Subcutaneous abdominal adipose tissue (tissue), 5 donors: Measurements from ENCODE around the gene F8.

ENCODE experiments used
- H3K27ac ChIP-seq: one replicate; pipeline ENCODE4 v1.7.0; 2013; ENCODE audit warnings: low read depth, mild to moderate bottlenecking, inconsistent platforms, low read length, moderate library complexity
- H3K27me3 ChIP-seq, 5 donors: one replicate each; pipeline ENCODE4 v1.7.0; 2013; ENCODE audit warnings: low read length in 5 of 5, inconsistent platforms in 1 of 5; ENCODE audit not compliant: control insufficient read depth in 5 of 5, insufficient read depth in 4 of 5
- H3K36me3 ChIP-seq, 5 donors: one replicate each; pipeline ENCODE4 v1.7.0; 2013; ENCODE audit warnings: low read length in 5 of 5; ENCODE audit not compliant: control insufficient read depth in 5 of 5, insufficient read depth in 5 of 5
- H3K4me1 ChIP-seq, 5 donors: one replicate each; pipeline ENCODE4 v1.7.0; 2013; ENCODE audit warnings: low read length in 5 of 5, mild to moderate bottlenecking in 3 of 5, moderate library complexity in 1 of 5; ENCODE audit not compliant: control insufficient read depth in 5 of 5, insufficient read depth in 5 of 5
- H3K4me3 ChIP-seq, 5 donors: one replicate each; pipeline ENCODE4 v1.7.0; 2013; ENCODE audit warnings: low read length in 5 of 5, low read depth in 1 of 5
- H3K9ac ChIP-seq, 5 donors: one replicate each; pipeline ENCODE4 v1.7.0; 2013; ENCODE audit warnings: low read length in 5 of 5, mild to moderate bottlenecking in 4 of 5, moderate library complexity in 3 of 5
- H3K9me3 ChIP-seq, 5 donors: one replicate each; pipeline ENCODE4 v1.7.0; 2013; ENCODE audit warnings: low read length in 5 of 5; ENCODE audit not compliant: control insufficient read depth in 5 of 5
- donor health status: healthy.
- donor health status: healthy.
- donor health status: healthy.
- donor health status: healthy.
- donor health status: healthy.

The F8 gene

DNA sequence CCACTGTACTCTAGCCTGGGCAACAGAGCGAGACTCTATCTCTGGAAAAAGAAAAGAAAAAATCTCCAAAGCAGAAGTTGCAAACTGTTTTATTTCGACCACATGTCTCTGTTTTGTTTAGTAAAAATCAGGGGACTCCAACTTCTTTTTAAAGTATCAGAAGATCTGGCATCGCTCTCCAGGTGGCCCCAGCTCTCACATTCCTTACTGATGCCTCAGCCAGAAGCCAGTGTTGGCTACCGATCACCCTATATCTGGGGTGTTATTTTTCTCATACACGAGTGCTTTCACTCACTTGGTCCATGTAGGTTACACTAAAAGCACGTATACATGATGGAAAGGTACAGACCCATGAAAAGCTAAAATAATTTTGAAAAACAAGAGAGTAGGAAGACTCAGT is 225.5 kb downstream of the F8 start:
- Histone ChIP-seq H3K9ac (no peak overlapping the region), H3K9me3 (no peaks in the 10 kb centered on the region), H3K27ac (no peak overlapping the region), H3K4me3 (no peak overlapping the region), H3K36me3 (no peaks in the 10 kb centered on the region), H3K4me1 (peaks cover 0 to 17% (median 14%) of the 10 kb centered on the region in 5 donors), H3K27me3 (no peaks in the 10 kb centered on the region)

DNA sequence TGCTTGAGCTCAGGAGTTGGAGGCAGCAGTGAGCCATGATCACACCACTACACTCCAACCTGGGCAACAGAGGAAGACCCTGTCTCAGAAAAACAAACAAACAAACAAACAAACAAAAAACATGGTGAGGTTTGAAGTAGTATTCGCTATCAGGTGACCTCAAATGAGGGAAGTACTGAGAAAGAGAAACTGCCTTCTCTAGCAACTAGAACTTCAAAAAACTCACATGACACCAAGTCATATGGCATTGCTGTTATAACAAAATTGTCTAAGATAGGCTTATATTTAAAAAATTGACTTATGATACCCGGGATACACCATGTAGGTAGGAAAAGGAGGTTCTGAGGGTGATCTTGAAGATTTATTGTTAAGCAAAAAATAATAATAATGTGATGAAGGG is 227.5 kb downstream of the F8 start:
- H3K4me1 ChIP-seq: peaks cover 0 to 7% (median 6%) of the 10 kb centered on the region in 5 donors
- no peak overlapping the region for H3K9ac ChIP-seq
- no peaks in the 10 kb centered on the region for H3K9me3 ChIP-seq
- H3K27me3 ChIP-seq: no peaks in the 10 kb centered on the region
- no peak overlapping the region for H3K27ac ChIP-seq
- peaks cover 0 to 6% (median 0%) of the 10 kb centered on the region in 5 donors for H3K36me3 ChIP-seq
- no peak overlapping the region for H3K4me3 ChIP-seq

DNA sequence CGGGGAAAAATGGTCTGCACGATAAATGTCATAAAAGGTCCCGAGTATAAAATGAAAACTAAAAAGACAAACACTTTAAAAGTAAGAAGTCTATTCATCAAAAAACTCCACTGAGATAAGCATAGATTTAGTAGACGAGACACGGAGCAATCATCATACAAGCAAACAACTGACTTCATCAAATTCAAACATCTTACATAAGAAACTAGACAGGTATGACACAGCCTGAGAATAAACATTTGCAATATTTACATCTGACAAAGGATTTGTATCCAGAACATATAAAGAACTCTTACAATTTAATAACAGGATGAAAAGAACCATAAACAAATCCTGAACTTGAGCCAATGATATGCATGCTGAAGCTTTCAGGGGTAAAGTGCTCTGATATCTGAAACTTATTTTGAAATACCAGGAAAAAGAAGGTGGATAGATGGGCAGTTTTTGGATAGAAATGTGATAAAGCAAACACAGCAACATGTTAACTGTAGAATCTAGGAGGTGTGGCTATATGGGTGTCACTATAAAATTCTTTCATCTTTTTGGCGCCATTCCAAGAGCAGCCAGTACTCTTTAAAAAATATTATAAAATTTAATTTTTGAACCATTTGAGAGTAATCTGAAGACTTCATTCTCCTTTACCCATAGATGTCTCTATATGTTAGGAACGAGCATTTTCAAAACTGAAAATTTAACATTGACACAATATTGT is 229.3 kb downstream of the F8 start:
- Histone ChIP-seq H3K27ac (no peak overlapping the region), H3K9ac (no peak overlapping the region), H3K4me3 (no peak overlapping the region), H3K36me3 (peaks cover 0 to 6% (median 0%) of the 10 kb centered on the region in 5 donors), H3K9me3 (no peaks in the 10 kb centered on the region), H3K4me1 (no peaks in the 10 kb centered on the region), H3K27me3 (no peaks in the 10 kb centered on the region)

DNA sequence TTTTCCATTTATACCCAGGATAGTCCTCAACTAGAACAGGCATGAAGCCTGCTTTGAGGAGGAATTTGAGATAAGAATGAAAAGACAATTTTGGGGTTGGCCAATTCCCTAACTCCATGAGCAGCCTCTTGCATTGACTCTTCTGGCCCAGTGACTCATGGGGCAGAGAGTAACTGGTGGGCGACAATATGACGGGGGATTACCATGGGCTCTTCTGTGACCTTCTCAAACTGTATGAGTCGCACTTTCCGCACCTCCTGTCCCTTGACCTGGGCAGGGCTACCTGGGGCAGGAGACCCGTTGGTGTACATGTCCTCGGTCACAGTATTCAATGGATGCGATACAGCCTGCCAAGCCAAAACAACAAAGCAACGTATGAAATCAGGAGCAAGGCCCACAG is 230.6 kb downstream of the F8 start:
- H3K9ac ChIP-seq: no peak overlapping the region

DNA sequence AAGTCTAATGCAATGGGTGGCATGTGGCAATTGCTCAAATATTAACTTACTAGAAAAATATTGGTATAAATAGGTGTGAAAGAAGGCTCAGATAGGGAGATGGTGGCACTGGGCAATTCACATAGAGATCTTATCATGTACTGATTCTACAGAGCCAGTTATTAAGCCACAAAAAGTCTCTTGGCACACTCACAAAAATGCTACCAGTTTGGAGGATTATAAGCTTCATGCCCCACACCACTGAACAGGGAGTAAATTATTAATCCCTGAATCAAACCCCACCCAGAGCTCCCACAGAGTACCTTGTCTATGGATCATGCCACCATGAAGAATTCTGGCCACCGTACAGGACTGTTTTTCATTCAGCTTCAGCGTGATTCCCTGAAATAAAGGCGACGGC is 231.1 kb downstream of the F8 start:
- H3K9ac ChIP-seq: no peak overlapping the region
- no peaks in the 10 kb centered on the region for H3K4me1 ChIP-seq
- no peak overlapping the region for H3K27ac ChIP-seq

More for the DNA sequence above, 230.6 kb downstream of the F8 start:
- H3K9me3 ChIP-seq: no peaks in the 10 kb centered on the region
- peaks cover 0 to 6% (median 0%) of the 10 kb centered on the region in 5 donors for H3K36me3 ChIP-seq
- no peaks in the 10 kb centered on the region for H3K27me3 ChIP-seq
- H3K27ac ChIP-seq: no peak overlapping the region
- no peaks in the 10 kb centered on the region for H3K4me1 ChIP-seq
- no peak overlapping the region for H3K4me3 ChIP-seq

More for the DNA sequence above, 231.1 kb downstream of the F8 start:
- H3K27me3 ChIP-seq: no peaks in the 10 kb centered on the region
- H3K36me3 ChIP-seq: peaks cover 0 to 6% (median 0%) of the 10 kb centered on the region in 5 donors
- H3K4me3 ChIP-seq: no peak overlapping the region
- no peaks in the 10 kb centered on the region for H3K9me3 ChIP-seq
